ENCODE data around the gene SLC7A4. TPM values are rescaled to one million over a fixed set of nuclear protein-coding genes. Genes with fewer than 3 reads are reported as not detected.

Gene SLC7A4
- total RNA-seq, 4 donors from 2014 or later, result 2.2 to 13.0 (median 5.8) TPM

DNA sequence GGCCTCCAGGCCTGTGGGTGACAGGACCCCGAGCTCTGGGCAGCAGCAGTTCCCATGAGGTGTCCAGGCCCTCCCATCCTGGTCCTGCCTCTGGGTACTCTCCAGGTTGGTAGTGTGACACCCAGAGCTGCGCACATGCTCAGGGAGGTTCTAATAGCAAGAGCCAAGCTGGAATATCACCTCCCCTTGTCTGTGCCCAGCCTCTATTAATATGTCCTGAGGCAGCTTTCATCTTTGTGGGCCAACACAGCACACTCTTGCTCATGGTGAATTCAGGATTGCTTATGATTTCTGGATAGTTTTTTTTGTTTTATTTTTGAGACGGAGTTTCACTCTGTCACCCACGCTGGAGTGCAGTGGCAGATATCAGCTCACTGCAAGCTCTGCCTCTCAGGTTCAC is 14.0 kb downstream of the SLC7A4 start:
- no peak for DNase-seq (ENCODE audit: low spot score)
- ATAC-seq (ENCODE audit: low FRiP score), result no peak
- TF ChIP-seq, protein P1, sequence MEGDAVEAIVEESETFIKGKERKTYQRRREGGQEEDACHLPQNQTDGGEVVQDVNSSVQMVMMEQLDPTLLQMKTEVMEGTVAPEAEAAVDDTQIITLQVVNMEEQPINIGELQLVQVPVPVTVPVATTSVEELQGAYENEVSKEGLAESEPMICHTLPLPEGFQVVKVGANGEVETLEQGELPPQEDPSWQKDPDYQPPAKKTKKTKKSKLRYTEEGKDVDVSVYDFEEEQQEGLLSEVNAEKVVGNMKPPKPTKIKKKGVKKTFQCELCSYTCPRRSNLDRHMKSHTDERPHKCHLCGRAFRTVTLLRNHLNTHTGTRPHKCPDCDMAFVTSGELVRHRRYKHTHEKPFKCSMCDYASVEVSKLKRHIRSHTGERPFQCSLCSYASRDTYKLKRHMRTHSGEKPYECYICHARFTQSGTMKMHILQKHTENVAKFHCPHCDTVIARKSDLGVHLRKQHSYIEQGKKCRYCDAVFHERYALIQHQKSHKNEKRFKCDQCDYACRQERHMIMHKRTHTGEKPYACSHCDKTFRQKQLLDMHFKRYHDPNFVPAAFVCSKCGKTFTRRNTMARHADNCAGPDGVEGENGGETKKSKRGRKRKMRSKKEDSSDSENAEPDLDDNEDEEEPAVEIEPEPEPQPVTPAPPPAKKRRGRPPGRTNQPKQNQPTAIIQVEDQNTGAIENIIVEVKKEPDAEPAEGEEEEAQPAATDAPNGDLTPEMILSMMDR (IDR thresholded peaks at IDR 0.05), result no peak

DNA sequence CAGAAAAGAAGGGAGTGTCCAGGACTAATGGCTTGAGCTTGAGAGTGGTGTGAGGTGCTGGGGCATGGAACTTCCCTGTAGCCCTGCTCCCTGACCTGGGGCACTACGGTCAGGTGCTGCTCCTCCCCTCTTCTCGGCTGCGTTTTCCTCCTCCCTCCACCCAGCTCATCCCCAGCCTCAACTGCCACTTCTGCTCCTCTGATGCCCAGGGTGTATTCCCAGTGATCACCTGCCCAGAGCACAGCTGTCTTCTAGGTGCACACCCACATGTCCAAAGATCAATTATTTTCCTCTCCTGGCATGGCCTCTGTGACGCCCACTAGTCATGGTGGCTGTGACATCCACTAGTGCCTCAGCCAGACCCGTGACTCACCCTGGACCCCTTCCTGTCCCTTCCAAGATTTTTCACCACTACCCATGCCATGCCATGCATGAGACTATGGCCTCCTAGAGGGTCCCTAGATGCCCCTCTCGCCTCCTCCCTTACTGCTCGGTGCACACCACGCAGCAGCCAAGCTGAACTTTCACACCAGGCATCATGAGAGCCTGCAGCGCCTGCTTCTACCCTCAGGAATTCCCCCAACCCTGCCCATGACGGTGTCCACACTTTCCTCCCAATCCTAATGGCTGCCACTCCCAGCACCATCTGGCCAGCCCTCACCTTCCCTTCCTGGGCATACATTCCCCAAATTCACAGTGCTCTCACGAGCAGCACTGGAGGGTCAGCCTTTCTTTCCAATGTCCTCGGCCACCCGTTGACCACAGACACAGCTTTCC is 15.5 kb downstream of the SLC7A4 start:
- TF ChIP-seq, protein P1 (IDR thresholded peaks at IDR 0.05), result no peak
- ATAC-seq (ENCODE audit: low FRiP score), result no peak

DNA sequence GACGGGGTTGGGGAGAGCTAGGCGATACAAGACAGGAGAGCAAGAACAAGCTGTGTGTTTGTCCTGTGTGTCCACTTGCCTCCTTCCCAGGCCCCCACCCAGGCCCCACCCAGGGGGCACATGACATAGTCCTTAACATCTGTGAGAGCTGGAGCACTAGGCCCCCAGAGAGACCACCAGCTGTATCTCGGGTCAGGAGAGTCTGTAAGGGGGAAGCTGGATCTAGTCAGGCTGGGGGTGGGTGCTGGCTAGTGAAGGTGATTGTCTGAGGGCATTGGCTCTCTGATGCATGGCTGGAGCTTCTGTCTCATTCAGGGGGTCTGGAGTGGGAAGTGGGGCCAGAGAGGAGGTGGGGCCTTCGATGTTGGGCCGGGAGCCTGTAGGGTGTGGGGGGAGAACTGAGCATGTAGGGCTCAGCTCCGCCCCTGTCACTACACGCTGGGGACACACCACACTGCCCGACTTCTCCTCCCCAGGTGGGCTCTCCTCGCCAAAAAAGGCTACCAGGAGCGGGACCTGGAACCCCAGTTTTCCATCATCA is 16.8 kb downstream of the SLC7A4 start:
- DNase-seq (ENCODE audit: low spot score), result no peak
- ATAC-seq (ENCODE audit: low FRiP score), result no peak
- TF ChIP-seq, protein P1 (IDR thresholded peaks at IDR 0.05), result no peak

More for the DNA sequence above, 15.5 kb downstream of the SLC7A4 start:
- DNase-seq (ENCODE audit: low spot score), result no peak

DNA sequence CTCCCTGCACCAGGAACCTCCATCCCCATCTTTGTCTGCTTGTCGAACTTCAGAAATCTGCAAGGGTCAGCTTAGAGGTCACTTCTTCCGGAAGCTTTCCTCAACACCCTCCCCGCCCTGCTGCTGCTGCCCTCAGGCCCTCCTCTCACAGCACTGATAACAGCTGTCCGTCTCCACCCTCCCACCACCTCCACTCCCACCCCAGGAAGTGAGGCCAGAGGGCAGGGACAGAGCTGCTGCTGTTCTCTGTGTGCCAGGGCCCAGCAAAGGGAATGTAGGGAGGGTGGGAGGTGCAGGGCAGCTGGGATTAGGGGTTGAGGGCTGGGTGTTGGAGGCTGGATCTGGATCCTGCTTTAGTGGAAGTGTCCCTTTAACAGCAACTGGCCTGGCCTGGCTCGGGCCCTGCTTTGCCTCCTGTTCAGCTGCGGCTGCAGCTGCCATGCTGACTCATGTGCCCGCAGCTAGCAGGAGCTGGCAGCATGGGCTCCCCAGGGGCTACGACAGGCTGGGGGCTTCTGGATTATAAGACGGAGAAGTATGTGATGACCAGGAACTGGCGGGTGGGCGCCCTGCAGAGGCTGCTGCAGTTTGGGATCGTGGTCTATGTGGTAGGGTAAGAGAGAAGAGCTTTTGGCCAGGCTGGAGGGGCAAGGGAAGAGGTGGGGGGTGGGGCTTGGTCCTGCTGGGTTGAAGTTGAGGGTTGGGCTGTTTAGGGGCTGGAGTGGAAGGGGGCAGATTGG is 17.5 kb downstream of the SLC7A4 start, which contains the start of gene P2RX6:
P2RX6 (plus strand) TSS at position 440 of the 740 bp plus-strand sequence; CDS start at position 450, 10 bp downstream.
- DNase-seq (ENCODE audit: low spot score), result no peak
- TF ChIP-seq, protein P1 (IDR thresholded peaks at IDR 0.05), result no peak
- peak; percentile 39 for ATAC-seq (ENCODE audit: low FRiP score)

DNA sequence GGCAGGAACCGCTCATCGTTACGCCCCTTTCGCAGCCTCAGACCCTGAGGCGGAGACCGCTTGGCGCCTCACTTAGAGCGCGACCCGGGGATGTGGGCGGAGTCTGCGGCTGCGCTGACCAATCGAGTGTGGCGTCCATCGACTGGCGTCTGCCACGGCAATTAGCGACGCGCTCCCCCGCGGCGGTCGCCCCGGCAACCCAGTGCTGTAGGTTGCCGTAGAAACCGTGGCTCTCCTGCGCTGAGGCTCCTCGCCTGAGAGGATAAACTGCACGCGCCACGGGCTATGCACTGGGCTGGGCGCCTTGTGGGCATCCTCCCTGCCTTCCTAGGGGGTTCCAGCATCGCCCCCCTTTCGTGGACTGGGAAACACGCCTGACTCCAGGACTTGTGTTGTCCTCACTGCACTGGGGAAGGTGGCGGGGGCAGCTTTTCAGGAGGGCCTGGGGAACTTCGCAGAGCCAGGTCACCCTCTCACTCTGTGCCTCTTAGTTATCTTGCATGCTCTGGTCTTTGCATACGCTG is 18.1 kb downstream of the SLC7A4 start:
- DNase-seq (ENCODE audit: low spot score) (peak; percentile 37), ATAC-seq (ENCODE audit: low FRiP score) (peak; percentile 65)
- TF ChIP-seq, protein P1 (IDR thresholded peaks at IDR 0.05), result no peak

DNA sequence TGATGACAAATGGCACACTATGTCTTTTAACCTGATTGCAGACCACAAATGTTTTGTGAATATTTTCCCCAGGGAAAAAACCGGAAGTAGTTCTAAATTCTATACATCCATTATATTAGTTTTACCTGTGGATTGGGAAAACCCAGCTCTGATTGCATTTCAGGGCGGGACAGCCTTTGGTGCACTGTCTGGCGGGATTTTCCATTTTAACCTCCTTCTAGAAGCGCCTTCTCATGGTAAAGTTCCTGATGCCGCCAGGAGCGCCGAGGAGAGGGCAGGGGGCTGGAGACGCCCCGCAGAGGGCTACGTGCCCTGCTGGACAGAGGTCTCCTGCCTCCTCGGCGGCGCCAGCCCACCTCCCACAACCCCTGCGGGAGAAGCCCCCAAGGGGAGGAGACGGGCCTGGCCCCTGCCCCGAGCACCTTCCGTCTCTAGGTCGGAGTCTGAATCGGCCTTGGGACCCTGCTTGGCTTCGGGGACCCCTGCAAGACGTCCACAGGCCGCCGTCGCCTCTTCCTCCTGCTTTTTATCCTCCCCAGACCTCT is 18.6 kb downstream of the SLC7A4 start:
- TF ChIP-seq, protein P1 (IDR thresholded peaks at IDR 0.05), result no peak
- no peak for DNase-seq (ENCODE audit: low spot score)
- ATAC-seq (ENCODE audit: low FRiP score), result no peak

All from omental fat pad (tissue), 4 donors.